Skin of body (tissue), 2 donors: ENCODE results near the gene SLMAP. TPM values are rescaled to one million over a fixed set of nuclear protein-coding genes. Genes with fewer than 3 reads are reported as not detected.
"Not testable (repeated sequence)": the region's sequence is repeated elsewhere in the genome, so short reads cannot be mapped to it uniquely, and the experiment has no call there.

ENCODE experiments used
- DNase-seq: peaks from one replicate; lab custom pipeline; 2025; lab: John Stamatoyannopoulos, UW
- total RNA-seq: library from RNA; depleted of rRNA; stranded (reverse); fragments of >200 nt; gene quantifications from one replicate; pipeline ENCODE4 v1.2.3, GENCODE V29; 2014

SLMAP gene
- total RNA-seq, 1 donor from 2014 or later, result 83.2 TPM

- no peak for DNase-seq
Observed at GRCh38 chr3:57826245-57826951, 70.3 kb downstream of the SLMAP start.

GRCh38 chr3:57826952-57827723 lies 71.0 kb downstream of the SLMAP start:
- DNase-seq, result no peak

GRCh38 chr3:57827757-57828156 lies 71.6 kb downstream of the SLMAP start:
- no peak for DNase-seq

GRCh38 chr3:57832486-57832885 lies 76.4 kb downstream of the SLMAP start:
- DNase-seq, result no peak

GRCh38 chr3:57832900-57833313 lies 76.8 kb downstream of the SLMAP start:
- DNase-seq, result no peak

GRCh38 chr3:57833763-57834162 lies 77.7 kb downstream of the SLMAP start:
- no peak for DNase-seq

- DNase-seq, result no peak
Observed at GRCh38 chr3:57837686-57838085, 81.6 kb downstream of the SLMAP start.

- DNase-seq, result no peak
Observed at GRCh38 chr3:57838627-57839026, 82.5 kb downstream of the SLMAP start.

- DNase-seq, result no peak
Observed at GRCh38 chr3:57840473-57840872, 84.4 kb downstream of the SLMAP start.

GRCh38 chr3:57841818-57842217 lies 85.7 kb downstream of the SLMAP start:
- no peak for DNase-seq

- no peak for DNase-seq
Observed at GRCh38 chr3:57848177-57848738, 92.1 kb downstream of the SLMAP start.

- DNase-seq, result no peak
Observed at GRCh38 chr3:57851304-57851703, 95.2 kb downstream of the SLMAP start.

GRCh38 chr3:57852896-57853295 lies 96.8 kb downstream of the SLMAP start:
- DNase-seq, result no peak

GRCh38 chr3:57855281-57855680 lies 99.2 kb downstream of the SLMAP start:
- no peak for DNase-seq

GRCh38 chr3:57855943-57856342 lies 99.8 kb downstream of the SLMAP start:
- no peak for DNase-seq

- DNase-seq, result no peak
Observed at GRCh38 chr3:57856675-57857074, 100.6 kb downstream of the SLMAP start.

GRCh38 chr3:57862894-57863293 lies 106.8 kb downstream of the SLMAP start:
- DNase-seq, result no peak

GRCh38 chr3:57863380-57863779 lies 107.3 kb downstream of the SLMAP start:
- no peak for DNase-seq

GRCh38 chr3:57864853-57865252 lies 108.7 kb downstream of the SLMAP start:
- peak; percentile 1 for DNase-seq

GRCh38 chr3:57869110-57869509 lies 113.0 kb downstream of the SLMAP start:
- not testable (repeated sequence) for DNase-seq

- DNase-seq, result no peak
Observed at GRCh38 chr3:57872606-57873005, 116.5 kb downstream of the SLMAP start.

GRCh38 chr3:57876632-57877031 lies 120.5 kb downstream of the SLMAP start:
- DNase-seq, result no peak

GRCh38 chr3:57877116-57877515 lies 121.0 kb downstream of the SLMAP start:
- DNase-seq, result no peak
